Gastroesophageal sphincter (tissue), 3 donors: ENCODE data around the gene LDLRAD3.

Experiments
- CTCF ChIP-seq, 4 experiments: fragments of 200-600 bp in 2 of 4; fragments of 450-650 bp in 2 of 4; sonication (generic) in 1 of 4; IDR thresholded peaks; one replicate each; pipeline ENCODE4 v1.5.1; 2017 to 2019; ENCODE audit warnings: antibody characterized with exemption in 4 of 4, mild to moderate bottlenecking in 2 of 4, moderate library complexity in 2 of 4
- POLR2A ChIP-seq, 2 donors: fragments of 450-650 bp; IDR thresholded peaks; one replicate each; pipeline ENCODE4 v1.6.1; 2017; ENCODE audit warnings: antibody characterized with exemption in 2 of 2, mild to moderate bottlenecking in 2 of 2, moderate library complexity in 1 of 2
- POLR2AphosphoS5 ChIP-seq: sonication (generic); formaldehyde crosslinking; IDR thresholded peaks from one replicate; pipeline ENCODE4 v1.6.1; 2017; ENCODE audit warnings: antibody characterized with exemption

GRCh38 chr11:36218283-36218921 is 274.5 kb downstream of the LDLRAD3 start:
- no peak for TF ChIP-seq CTCF (IDR thresholded peaks at IDR 0.05)
- TF ChIP-seq POLR2A (IDR thresholded peaks at IDR 0.05) = no peak
- no peak for TF ChIP-seq POLR2AphosphoS5
